SU-DHL-6 (cell line): ENCODE data around the gene KLHL30.

Source experiments
- CTCF ChIP-seq: fragments of 200-600 bp; sonication (generic); IDR thresholded peaks from one replicate; pipeline ENCODE4 v1.5.1; 2017; ENCODE audit warnings: antibody characterized with exemption, mild to moderate bottlenecking, low read length, moderate library complexity; ENCODE audit not compliant: insufficient read depth, poor library complexity, severe bottlenecking
- EZH2phosphoT487 ChIP-seq: fragments of 200-600 bp; sonication (generic), shearing (Covaris generic); conservative IDR thresholded peaks from 2 replicates; pipeline ENCODE4 v1.6.1; 2018; ENCODE audit warnings: mild to moderate bottlenecking, antibody characterized with exemption, low read length, moderate library complexity, mixed read lengths

GRCh38 chr2:238135601-238136150, 2.8 kb upstream of the KLHL30 start:
- TF ChIP-seq CTCF (no peak), EZH2phosphoT487 (no peak)
